Measurements from ENCODE around the gene CDC7. TPM values are rescaled to one million over a fixed set of nuclear protein-coding genes. Genes with fewer than 3 reads are reported as not detected.
A peak's percentile ranks its signal among the peaks of the same experiment; 100 is the strongest.
"Not testable (repeated sequence)": the region's sequence is repeated elsewhere in the genome, so short reads cannot be mapped to it uniquely, and the experiment has no call there.

CDC7 gene
- 3.9 to 6.4 TPM (median 6.4 TPM) in 3 replicates for total RNA-seq
- long read RNA-seq, partial matches to known transcripts = 0 of 3 reads
- long read RNA-seq, other reads (novel, unspliced or antisense) = 2 of 3 reads

- H3K9me3 Mint-ChIP-seq (ENCODE audit: low read depth) = no peaks in the 10 kb centered on the region
- TF ChIP-seq CTCF (IDR thresholded peaks at IDR 0.05) = peak; percentile 82
- H3K4me3 Mint-ChIP-seq (ENCODE audit: unreplicated experiment) = no peak within 1 kb of the TSS
- H3K27me3 Mint-ChIP-seq (ENCODE audit: low read depth) = no peaks in the 10 kb centered on the region
- no peaks in the 10 kb centered on the region for H3K36me3 Mint-ChIP-seq (ENCODE audit: low read depth)
- H3K4me1 Mint-ChIP-seq (ENCODE audit: low read depth) = peaks cover 17% of the 10 kb centered on the region
- DNase-seq (ENCODE audit: low spot score) = peak; percentile 96
- H3K27ac Mint-ChIP-seq (ENCODE audit: unreplicated experiment) = no peak within 1 kb of the TSS
These were observed at the start of gene CDC7 for GRCh38 chr1:91500756-91501522. CDC7 (plus strand) TSS chr1:91500851; CDS start chr1:91501717, 866 bp downstream.

GRCh38 chr1:91454136-91454535 is 46.5 kb upstream of the CDC7 start:
- Mint-ChIP-seq H3K4me1 (ENCODE audit: low read depth) (peaks cover 8% of the 10 kb centered on the region), H3K27me3 (ENCODE audit: low read depth) (no peaks in the 10 kb centered on the region), H3K36me3 (ENCODE audit: low read depth) (no peaks in the 10 kb centered on the region), H3K9me3 (ENCODE audit: low read depth) (no peaks in the 10 kb centered on the region), H3K27ac (ENCODE audit: unreplicated experiment) (no peak overlapping the region), H3K4me3 (ENCODE audit: unreplicated experiment) (no peak overlapping the region)
- no peak for TF ChIP-seq CTCF (IDR thresholded peaks at IDR 0.05)
- DNase-seq (ENCODE audit: low spot score) = no peak

- Mint-ChIP-seq H3K4me3 (ENCODE audit: unreplicated experiment) (no peak overlapping the region), H3K27me3 (ENCODE audit: low read depth) (no peaks in the 10 kb centered on the region), H3K4me1 (ENCODE audit: low read depth) (peaks cover 3% of the 10 kb centered on the region), H3K27ac (ENCODE audit: unreplicated experiment) (no peak overlapping the region), H3K36me3 (ENCODE audit: low read depth) (no peaks in the 10 kb centered on the region), H3K9me3 (ENCODE audit: low read depth) (no peaks in the 10 kb centered on the region)
- no peak for TF ChIP-seq CTCF (IDR thresholded peaks at IDR 0.05)
- no peak for DNase-seq (ENCODE audit: low spot score)
These were observed 45.3 kb upstream of the CDC7 start for GRCh38 chr1:91455334-91455733.

GRCh38 chr1:91455896-91456295 is 44.8 kb upstream of the CDC7 start:
- Mint-ChIP-seq H3K9me3 (ENCODE audit: low read depth) (no peaks in the 10 kb centered on the region), H3K36me3 (ENCODE audit: low read depth) (no peaks in the 10 kb centered on the region), H3K27ac (ENCODE audit: unreplicated experiment) (no peak overlapping the region), H3K4me3 (ENCODE audit: unreplicated experiment) (no peak overlapping the region), H3K4me1 (ENCODE audit: low read depth) (no peaks in the 10 kb centered on the region), H3K27me3 (ENCODE audit: low read depth) (no peaks in the 10 kb centered on the region)
- DNase-seq (ENCODE audit: low spot score) = no peak
- TF ChIP-seq CTCF (IDR thresholded peaks at IDR 0.05) = no peak

- not testable (repeated sequence) for H3K27ac Mint-ChIP-seq (ENCODE audit: unreplicated experiment); H3K27me3 Mint-ChIP-seq (ENCODE audit: low read depth); H3K4me1 Mint-ChIP-seq (ENCODE audit: low read depth); H3K4me3 Mint-ChIP-seq (ENCODE audit: unreplicated experiment); DNase-seq (ENCODE audit: low spot score); H3K36me3 Mint-ChIP-seq (ENCODE audit: low read depth)
- H3K9me3 Mint-ChIP-seq (ENCODE audit: low read depth) = peaks cover 41% of the 10 kb centered on the region
These were observed 35.3 kb upstream of the CDC7 start for GRCh38 chr1:91465350-91465749.
